NT2/D1 (cell line): ENCODE data around the gene LSP1.

Source experiments
- DNase-seq: peaks from one replicate; pipeline ENCODE4 v3.0.0-alpha.2; 2011; ENCODE audit warnings: low read depth, low spot score
- H3K27me3 ChIP-seq: 2 replicates; pipeline ENCODE4 v1.6.0; 2011; ENCODE audit warnings: mild to moderate bottlenecking; ENCODE audit not compliant: insufficient read length, insufficient read depth
- H3K36me3 ChIP-seq: 2 replicates; pipeline ENCODE4 v1.6.1; 2011; ENCODE audit warnings: mild to moderate bottlenecking, low read length, mixed read lengths; ENCODE audit not compliant: insufficient read depth, insufficient read length
- H3K4me1 ChIP-seq: 2 replicates; pipeline ENCODE4 v1.5.1; 2011; ENCODE audit not compliant: insufficient read depth, insufficient read length
- H3K4me3 ChIP-seq: 2 replicates; pipeline ENCODE4 v1.5.1; 2011; ENCODE audit warnings: low read depth; ENCODE audit not compliant: insufficient read length
- H3K9ac ChIP-seq: 2 replicates; pipeline ENCODE4 v1.6.0; 2011; ENCODE audit warnings: low read depth; ENCODE audit not compliant: insufficient read length
- H3K9me3 ChIP-seq: 2 replicates; pipeline ENCODE4 v1.5.1; 2011; ENCODE audit warnings: mild to moderate bottlenecking, low read length; ENCODE audit not compliant: insufficient read depth
- SUZ12 ChIP-seq: IDR thresholded peaks from 2 replicates; pipeline ENCODE4 v1.6.1; 2011; ENCODE audit not compliant: insufficient read length, insufficient read depth; ENCODE audit errors: extremely low read depth
- YY1 ChIP-seq: IDR thresholded peaks from 2 replicates; pipeline ENCODE4 v1.6.1; 2011; ENCODE audit not compliant: insufficient read length, insufficient read depth
- ZNF274 ChIP-seq: IDR thresholded peaks from 2 replicates; pipeline ENCODE4 v1.6.1; 2011; ENCODE audit warnings: mild to moderate bottlenecking, low read depth, low read length

Gene LSP1

GRCh38 chr11:1830322-1831223 lies 22.3 kb upstream of the LSP1 start:
- no peak for DNase-seq
- Histone ChIP-seq H3K9me3 (no peaks in the 10 kb centered on the region; the same call in 1 of the 2 replicates), H3K9ac (peak overlapping the region; percentile 17), H3K36me3 (no peaks in the 10 kb centered on the region), H3K4me1 (peaks cover 16% of the 10 kb centered on the region), H3K27me3 (peaks cover 9% of the 10 kb centered on the region), H3K4me3 (no peak overlapping the region)
- TF ChIP-seq SUZ12 (no peak), YY1 (no peak), ZNF274 (no peak)

DNA sequence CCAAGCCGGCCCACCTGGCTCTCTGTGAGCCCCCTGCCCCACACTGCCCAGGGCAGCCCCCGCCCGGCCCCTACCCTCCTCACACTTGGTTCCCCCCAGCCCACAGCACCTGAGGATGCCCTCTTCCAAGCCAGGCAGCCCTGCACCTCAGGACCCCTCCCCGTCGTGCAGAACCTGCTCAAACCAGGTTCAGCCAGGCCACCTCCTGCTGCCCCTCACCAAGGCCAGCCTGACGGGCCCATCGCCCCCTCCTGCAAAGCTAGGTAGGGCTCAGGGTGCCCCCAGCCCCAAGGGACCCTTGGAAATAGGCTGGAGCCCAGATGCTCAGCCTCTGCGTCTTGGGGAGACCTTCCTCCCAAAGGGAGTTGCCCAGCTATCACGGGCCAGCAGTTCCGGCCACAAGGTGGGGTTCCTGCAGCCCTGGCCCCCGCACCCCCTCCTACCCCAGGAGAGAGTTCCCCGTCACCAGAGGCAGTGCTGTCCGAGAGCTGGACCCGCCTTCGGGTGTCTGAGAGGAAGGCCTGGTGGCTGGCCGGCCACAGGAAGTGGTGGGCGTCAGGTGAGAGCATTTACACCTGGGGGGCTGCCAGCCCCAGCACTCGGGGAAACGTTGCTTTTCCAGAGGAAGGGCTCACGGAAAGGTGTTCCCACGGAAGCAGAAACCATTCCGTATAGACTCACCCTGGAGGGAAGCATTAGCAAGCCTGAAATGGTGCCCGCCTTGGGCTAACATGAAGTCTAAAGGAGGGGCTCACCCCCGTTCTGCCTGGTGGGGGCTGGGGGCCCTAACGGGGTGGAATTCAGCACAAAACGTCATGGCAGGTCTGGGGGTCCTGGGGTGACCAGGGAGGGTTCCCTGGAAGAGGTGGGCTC lies 21.3 kb upstream of the LSP1 start:
- H3K9me3 ChIP-seq: no peaks in the 10 kb centered on the region
- TF ChIP-seq SUZ12 (no peak), ZNF274 (no peak), YY1 (no peak)
- DNase-seq: no peak
- no peak overlapping the region for H3K4me3 ChIP-seq
- H3K9ac ChIP-seq: peak overlapping the region; percentile 3
- no peaks in the 10 kb centered on the region for H3K36me3 ChIP-seq
- peaks cover 9% of the 10 kb centered on the region for H3K27me3 ChIP-seq
- peaks cover 16% of the 10 kb centered on the region for H3K4me1 ChIP-seq

DNA sequence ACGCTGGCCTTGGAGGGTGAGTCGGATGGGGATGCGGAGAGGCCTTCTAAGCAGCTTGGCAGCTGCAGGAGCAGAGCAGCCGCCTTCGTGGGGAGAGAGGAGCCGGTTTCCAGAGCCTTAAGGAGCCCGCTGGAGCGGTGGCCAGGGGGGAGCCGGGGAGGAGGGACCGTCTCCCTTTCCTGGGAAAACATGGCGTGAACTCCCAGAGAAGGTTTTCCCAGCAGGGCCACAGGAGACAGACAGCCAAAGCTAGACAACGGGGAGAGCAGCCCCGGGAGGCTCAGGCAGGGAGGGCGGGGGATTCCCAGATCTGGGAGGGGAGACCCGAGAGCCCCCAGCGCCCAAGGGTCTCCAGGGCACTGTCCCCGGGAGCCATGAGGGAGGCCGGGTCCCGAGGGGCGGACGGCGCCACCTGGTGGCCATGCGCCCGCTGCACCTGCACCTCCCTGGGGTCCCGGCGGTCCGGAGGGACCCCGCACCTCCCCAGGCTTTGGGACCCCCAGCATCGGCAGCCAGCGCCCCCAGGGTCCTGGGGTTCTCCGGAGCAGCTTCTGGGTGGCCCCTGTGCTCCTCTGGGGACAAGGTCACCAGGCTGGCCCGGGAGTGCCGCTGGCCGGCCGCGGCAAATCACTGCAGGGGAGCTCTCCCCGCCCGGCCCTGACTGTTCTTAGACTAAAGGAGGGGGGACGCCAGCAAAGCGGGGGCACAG lies 20.5 kb upstream of the LSP1 start:
- H3K27me3 ChIP-seq: peaks cover 9% of the 10 kb centered on the region
- TF ChIP-seq SUZ12: no peak
- TF ChIP-seq YY1: no peak
- no peak for TF ChIP-seq ZNF274
- no peaks in the 10 kb centered on the region for H3K9me3 ChIP-seq
- peaks cover 16% of the 10 kb centered on the region for H3K4me1 ChIP-seq
- peak; percentile 20 for DNase-seq
- H3K36me3 ChIP-seq: no peaks in the 10 kb centered on the region
- H3K9ac ChIP-seq: peak overlapping the region; percentile 50
- peak overlapping the region; percentile 28 for H3K4me3 ChIP-seq

DNA sequence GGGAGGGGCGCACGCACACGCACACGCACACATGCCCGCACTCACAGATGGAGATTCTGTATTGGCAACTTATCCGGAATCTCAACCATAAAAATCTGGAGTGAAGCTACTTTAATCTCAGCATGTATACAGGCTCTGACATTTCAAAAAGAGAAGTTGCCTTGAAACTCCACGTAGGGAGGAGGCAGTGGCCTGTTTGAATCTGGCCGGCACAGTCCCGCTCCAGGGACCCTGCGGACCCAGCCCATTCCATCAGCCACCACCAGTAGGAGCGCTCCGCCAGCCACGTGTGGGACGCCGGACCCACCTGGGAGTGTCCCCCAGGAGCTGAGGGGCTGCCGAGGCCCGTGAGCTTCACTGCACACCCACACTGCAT lies 20.0 kb upstream of the LSP1 start:
- H3K4me3 ChIP-seq: peak overlapping the region; percentile 28
- H3K9ac ChIP-seq: peak overlapping the region; percentile 50
- no peaks in the 10 kb centered on the region for H3K9me3 ChIP-seq
- H3K36me3 ChIP-seq: no peaks in the 10 kb centered on the region
- peaks cover 16% of the 10 kb centered on the region for H3K4me1 ChIP-seq
- H3K27me3 ChIP-seq: peaks cover 9% of the 10 kb centered on the region
- no peak for DNase-seq
- no peak for TF ChIP-seq YY1
- TF ChIP-seq ZNF274: no peak
- no peak for TF ChIP-seq SUZ12

GRCh38 chr11:1834062-1834610 lies 18.7 kb upstream of the LSP1 start:
- no peak for DNase-seq
- Histone ChIP-seq H3K4me1 (peaks cover 19% of the 10 kb centered on the region), H3K9ac (peak overlapping the region; percentile 42), H3K4me3 (no peak overlapping the region), H3K36me3 (no peaks in the 10 kb centered on the region), H3K9me3 (no peaks in the 10 kb centered on the region), H3K27me3 (peaks cover 9% of the 10 kb centered on the region)
- no peak for TF ChIP-seq SUZ12
- TF ChIP-seq YY1: no peak
- no peak for TF ChIP-seq ZNF274

- TF ChIP-seq YY1: no peak
- TF ChIP-seq SUZ12: no peak
- TF ChIP-seq ZNF274: no peak
- no peaks in the 10 kb centered on the region for H3K9me3 ChIP-seq
- peaks cover 9% of the 10 kb centered on the region for H3K27me3 ChIP-seq
- no peaks in the 10 kb centered on the region for H3K36me3 ChIP-seq
- no peak within 1 kb of the TSS for H3K4me3 ChIP-seq
- no peak for DNase-seq
- peaks cover 19% of the 10 kb centered on the region for H3K4me1 ChIP-seq
- H3K9ac ChIP-seq: peak within 1 kb of the TSS; percentile 42
Observed at GRCh38 chr11:1834779-1835670, 17.9 kb upstream of the LSP1 start, which contains the start of gene SYT8. SYT8 (plus strand) TSS chr11:1834990; CDS start chr11:1835106, 116 bp downstream.
